Endothelial cell of umbilical vein (primary cell): ENCODE measurements around the gene HYOU1.

Experiments used
- CTCF ChIP-seq, 2 donors: IDR thresholded peaks; 1 replicate in 1 of 2; 2 replicates in 1 of 2; pipeline ENCODE4 v1.5.1; 2011; ENCODE audit warnings: low read length in 2 of 2, mild to moderate bottlenecking in 2 of 2, moderate library complexity in 2 of 2, control low read depth in 1 of 2, inconsistent platforms in 1 of 2, low read depth in 1 of 2; ENCODE audit not compliant: insufficient read depth in 1 of 2; ENCODE audit errors: extremely low read depth in 1 of 2
- EZH2 ChIP-seq: IDR thresholded peaks from 2 replicates; pipeline ENCODE4 v1.6.1; 2012; ENCODE audit warnings: borderline replicate concordance, low read depth, mild to moderate bottlenecking, moderate library complexity, low read length, inconsistent platforms; ENCODE audit not compliant: severe bottlenecking
- JUN ChIP-seq: IDR thresholded peaks from 2 replicates; pipeline ENCODE4 v1.6.1; 2011; ENCODE audit warnings: borderline replicate concordance, low read depth; ENCODE audit not compliant: insufficient read length, insufficient read depth
- POLR2A ChIP-seq: IDR thresholded peaks from 2 replicates; pipeline ENCODE4 v1.6.1; 2012; ENCODE audit warnings: low read depth, mild to moderate bottlenecking, control low read depth, low read length
- POLR2AphosphoS5 ChIP-seq: IDR thresholded peaks from 2 replicates; pipeline ENCODE4 v1.6.1; 2012; ENCODE audit warnings: low read depth, mild to moderate bottlenecking, control low read depth, low read length, moderate library complexity; ENCODE audit not compliant: insufficient read depth
- TF ChIP-seq, protein P1 (sequence below): IDR thresholded peaks from 2 replicates; pipeline ENCODE4 v1.6.1; 2011; ENCODE audit not compliant: insufficient read depth, insufficient read length

GRCh38 chr11:119092880-119093842, 36.2 kb upstream of the HYOU1 start:
- TF ChIP-seq EZH2 (no peak), CTCF (IDR thresholded peaks at IDR 0.05; ENCODE audit: extremely low read depth in 1 of 2, insufficient read depth in 1 of 2, low read depth in 1 of 2, low read length in 2 of 2) (no peak), JUN (no peak), POLR2A (no peak), POLR2AphosphoS5 (no peak)
- TF ChIP-seq, protein P1, sequence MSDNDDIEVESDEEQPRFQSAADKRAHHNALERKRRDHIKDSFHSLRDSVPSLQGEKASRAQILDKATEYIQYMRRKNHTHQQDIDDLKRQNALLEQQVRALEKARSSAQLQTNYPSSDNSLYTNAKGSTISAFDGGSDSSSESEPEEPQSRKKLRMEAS = no peak
